Left lobe of liver (tissue), 2 donors: ENCODE measurements around the gene CCDC110. TPM values are rescaled to one million over a fixed set of nuclear protein-coding genes. Genes with fewer than 3 reads are reported as not detected.
"Not testable (repeated sequence)": the region's sequence is repeated elsewhere in the genome, so short reads cannot be mapped to it uniquely, and the experiment has no call there.

ENCODE experiments used
- ATAC-seq: fragments of 200-7000 bp; cut with Tn5 transposase; one replicate; pipeline ENCODE4 v1.9.1; 2020; ENCODE audit warnings: mild to moderate bottlenecking, moderate library complexity
- DNase-seq: peaks from one replicate; pipeline ENCODE4 v3.0.0-alpha.2; 2020; ENCODE audit warnings: low spot score
- total RNA-seq: library from RNA; stranded (reverse); gene quantifications from one replicate; pipeline ENCODE4 v1.2.1, GENCODE V29; 2021
- donor health status: DM: no; HTN: no; CAD: no; lungs with moderate emphysema.
- donor health status: DM: no; HTN: yes; CAD: no.

The CCDC110 gene
- 0.30 TPM for total RNA-seq

GRCh38 chr4:185471235-185472102 lies at the start of gene CCDC110:
Gene CCDC110 (minus strand): TSS chr4:185471733. CDS start chr4:185471683, 50 bp downstream.
- ATAC-seq (peak; percentile 95), DNase-seq (peak; percentile 91)

- ATAC-seq (no peak), DNase-seq (no peak)
Observed at GRCh38 chr4:185520119-185520518, 48.6 kb upstream of the CCDC110 start.

- DNase-seq: no peak
- ATAC-seq: no peak
Observed at GRCh38 chr4:185518494-185518893, 47.0 kb upstream of the CCDC110 start.

GRCh38 chr4:185518069-185518468 lies 46.5 kb upstream of the CCDC110 start:
- no peak for DNase-seq

DNA sequence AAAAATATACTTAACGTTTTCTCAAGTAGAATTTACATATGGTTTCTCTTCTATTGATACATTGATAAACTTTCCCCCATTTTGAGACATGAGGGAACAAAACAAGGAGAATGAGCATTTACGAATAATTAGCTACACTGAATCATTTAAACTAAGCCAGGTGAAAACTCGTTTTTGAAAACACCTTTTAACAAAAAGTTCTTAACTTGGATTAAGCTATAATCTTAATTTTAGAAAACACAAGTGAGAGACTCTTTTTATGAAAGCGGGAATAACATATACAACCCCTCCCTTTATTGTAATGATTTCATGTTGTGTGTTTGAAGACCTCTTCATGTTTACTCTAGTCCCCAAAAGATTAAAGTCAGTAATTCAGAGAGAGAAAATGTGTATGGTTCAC lies 43.7 kb upstream of the CCDC110 start:
- no peak for ATAC-seq

More at GRCh38 chr4:185518069-185518468, 46.5 kb upstream of the CCDC110 start:
- ATAC-seq: no peak

DNA sequence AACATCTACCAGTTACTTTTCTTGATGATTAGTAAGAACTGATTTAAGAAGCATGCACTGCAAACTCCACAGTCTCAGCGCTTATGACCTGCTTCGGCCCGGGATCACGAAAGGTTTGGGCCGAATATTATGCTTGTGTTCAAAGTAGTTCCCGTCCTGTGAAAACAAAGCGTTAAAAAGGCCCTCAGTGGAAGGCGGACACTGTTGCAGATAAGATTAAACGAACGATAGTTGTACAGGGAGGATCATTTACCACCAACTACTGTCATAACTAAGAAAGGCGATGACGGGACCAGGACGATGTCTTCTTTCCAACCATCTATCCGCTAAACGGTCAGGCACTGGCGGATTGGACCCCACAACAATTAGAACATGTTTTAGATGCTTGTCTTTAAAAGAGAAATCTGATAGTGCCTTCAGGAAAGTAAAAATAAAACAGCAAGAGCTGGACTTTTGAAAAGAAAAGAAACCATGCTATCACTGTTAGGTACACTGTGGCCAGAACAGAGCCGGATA lies 42.7 kb upstream of the CCDC110 start:
- no peak for DNase-seq
- peak; percentile 43 for ATAC-seq

More for the DNA sequence above, 43.7 kb upstream of the CCDC110 start:
- no peak for DNase-seq

DNA sequence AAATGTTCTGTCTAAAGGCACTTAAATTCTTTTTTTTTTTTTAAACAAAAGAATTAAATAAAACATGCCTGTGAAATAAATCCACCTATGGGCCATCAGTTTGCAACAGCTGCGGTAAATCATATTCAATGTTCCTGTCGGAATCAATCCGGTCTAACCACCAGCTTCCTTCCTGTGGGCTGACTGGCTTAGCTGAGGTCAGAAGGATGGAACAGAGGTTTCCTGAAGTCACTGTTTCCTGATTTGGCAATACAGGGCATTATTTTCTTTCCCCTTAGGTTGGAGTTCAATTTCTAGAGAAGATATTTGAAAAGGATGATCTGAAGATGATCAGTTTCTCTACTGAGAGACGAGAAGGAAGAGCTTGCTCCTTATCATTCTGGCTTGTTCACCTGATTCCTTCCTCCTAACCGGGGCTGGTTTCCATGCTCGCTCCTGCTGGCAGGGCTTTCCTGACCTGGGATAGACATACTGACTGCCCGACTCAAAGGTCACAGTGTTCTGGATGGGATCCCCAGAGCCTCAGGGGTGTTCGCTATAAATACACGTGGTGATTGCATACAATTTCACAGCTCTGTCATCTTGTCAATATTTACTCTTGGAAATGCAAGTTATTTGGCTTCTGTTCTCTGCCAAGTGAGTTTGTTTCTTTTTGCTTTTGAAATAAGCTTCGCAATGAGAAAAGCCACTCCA lies 42.1 kb upstream of the CCDC110 start:
- ATAC-seq (peak; percentile 98), DNase-seq (peak; percentile 89)

- DNase-seq (no peak), ATAC-seq (no peak)
Observed at GRCh38 chr4:185512516-185512915, 41.0 kb upstream of the CCDC110 start.

GRCh38 chr4:185511243-185511642 lies 39.7 kb upstream of the CCDC110 start:
- DNase-seq, ATAC-seq: not testable (repeated sequence)

DNA sequence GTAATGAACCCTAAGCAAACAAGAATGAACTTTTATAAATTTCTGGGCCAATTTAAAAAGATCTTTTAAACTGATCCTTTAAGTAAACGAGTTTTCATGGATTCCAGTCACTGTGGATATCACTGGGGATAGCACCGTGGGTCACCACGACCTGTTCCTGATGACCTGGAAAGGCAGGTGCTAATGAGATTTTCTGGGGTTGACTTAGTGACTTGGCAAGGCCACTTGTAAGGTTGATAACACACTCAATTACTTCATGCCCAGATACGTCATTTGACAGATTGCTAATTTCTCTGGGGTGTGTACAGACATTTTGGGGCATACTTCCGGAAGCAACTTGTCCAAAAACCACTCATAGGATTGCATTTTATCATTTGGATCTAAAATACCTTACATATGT lies 39.3 kb upstream of the CCDC110 start:
- no peak for ATAC-seq
- no peak for DNase-seq

GRCh38 chr4:185508181-185508580 lies 36.6 kb upstream of the CCDC110 start:
- ATAC-seq (peak; percentile 62), DNase-seq (peak; percentile 56)

DNA sequence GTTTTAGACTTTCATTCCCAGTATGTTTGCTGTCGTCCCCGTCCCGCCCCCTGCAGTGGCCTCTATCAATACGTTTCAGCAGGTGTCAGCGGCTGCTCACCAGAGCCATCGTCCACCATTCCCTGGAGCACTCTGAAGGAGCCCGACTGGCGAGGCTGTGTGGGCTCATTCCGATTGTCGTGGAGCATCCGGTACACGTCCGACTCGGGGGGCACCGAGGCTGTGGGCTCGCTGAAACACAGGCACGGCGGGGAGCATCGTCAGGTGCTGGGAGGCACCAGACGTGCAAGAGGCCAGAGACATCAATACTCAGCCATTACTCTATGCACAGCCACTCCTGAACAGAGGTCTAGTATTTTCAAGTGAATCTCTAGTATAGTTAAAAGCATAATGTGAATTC lies 34.9 kb upstream of the CCDC110 start:
- DNase-seq: no peak
- ATAC-seq: no peak

DNA sequence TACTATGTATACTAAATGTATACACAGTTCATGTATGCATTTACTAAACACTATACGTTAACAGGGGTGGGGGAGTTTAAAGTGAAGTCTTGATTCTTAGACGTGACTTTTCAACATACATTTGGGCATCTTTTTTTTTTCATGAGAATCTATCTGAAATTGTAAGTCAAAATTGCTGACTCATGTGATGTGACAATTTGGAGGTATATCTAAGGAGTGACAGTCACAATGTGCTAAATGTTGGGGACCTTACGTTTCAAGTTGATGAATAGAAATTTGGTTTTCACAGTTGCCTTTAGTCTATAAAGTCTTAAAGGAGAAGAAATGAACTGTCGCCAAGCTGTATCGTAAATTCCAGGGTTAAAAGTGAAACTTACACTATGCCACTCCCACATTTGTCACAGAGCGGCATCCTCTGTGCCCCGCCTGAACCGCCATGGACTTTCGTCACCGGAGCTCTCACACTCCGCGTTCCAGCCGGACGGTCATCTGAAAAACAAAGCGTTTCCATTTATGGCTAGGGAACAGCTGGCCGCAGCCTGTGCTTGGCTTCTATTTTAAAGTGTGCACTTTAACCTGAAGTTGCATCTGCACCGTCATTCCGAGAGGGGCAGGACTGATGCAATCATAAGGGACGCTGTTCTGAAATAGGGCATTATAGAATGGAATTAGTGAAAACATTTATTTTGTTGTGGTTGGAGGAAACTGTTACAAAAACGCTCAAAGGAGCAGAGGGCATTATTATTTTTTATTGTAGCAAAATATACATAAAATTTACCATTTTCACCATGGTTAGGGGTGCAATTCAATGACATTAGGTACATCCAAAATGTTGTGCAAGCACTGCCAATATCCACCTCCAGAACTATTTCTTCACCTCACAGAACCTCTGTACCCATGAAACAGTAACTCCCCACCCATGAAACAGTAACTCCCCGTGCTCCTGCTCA lies 32.8 kb upstream of the CCDC110 start:
- ATAC-seq: peak; percentile 81
- DNase-seq: peak; percentile 94

- DNase-seq (no peak), ATAC-seq (no peak)
Observed at GRCh38 chr4:185502386-185502785, 30.9 kb upstream of the CCDC110 start.

- DNase-seq: peak; percentile 71
- ATAC-seq: peak; percentile 56
Observed at GRCh38 chr4:185500576-185500975, 29.0 kb upstream of the CCDC110 start.

DNA sequence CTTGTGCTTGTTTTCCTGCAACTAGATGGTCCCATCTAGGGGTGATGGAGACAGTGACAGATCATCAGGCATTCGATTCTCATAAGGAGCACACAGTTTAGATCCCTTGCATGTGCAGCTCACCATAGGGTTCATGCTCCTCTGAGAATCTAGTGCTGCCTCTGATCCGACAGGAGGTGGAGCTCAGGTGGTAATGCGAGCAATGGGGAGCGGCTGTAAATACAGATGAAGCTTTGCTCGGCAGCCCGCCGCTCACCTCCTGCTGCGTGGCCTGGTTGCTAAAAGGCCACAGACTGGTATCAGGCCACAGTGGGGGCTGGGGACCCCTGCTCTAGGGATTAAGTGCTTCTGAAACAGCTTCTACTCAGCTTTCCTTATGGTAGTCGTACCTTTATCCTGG lies 28.5 kb upstream of the CCDC110 start:
- no peak for ATAC-seq
- DNase-seq: no peak

- ATAC-seq (no peak), DNase-seq (no peak)
Observed at GRCh38 chr4:185488650-185489049, 17.1 kb upstream of the CCDC110 start.

DNA sequence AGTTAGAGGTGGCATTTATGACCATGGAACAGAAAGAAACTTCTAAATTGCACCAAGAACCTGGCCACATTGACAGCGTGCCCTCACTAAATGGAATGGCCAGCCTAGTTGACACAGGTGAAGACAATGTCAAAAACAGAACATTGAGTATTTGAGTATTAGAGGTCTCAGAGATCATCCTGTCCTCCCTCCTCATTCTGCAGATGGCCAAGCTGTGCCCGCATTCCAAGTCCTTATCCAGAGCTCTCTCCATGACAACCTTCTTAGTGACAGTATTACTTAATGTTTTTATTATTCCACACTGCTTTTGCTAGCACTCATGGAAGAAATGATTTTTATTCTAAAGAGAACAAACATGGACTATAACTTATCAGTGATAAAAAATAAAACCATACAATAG lies 9.9 kb upstream of the CCDC110 start:
- no peak for DNase-seq
- ATAC-seq: no peak

DNA sequence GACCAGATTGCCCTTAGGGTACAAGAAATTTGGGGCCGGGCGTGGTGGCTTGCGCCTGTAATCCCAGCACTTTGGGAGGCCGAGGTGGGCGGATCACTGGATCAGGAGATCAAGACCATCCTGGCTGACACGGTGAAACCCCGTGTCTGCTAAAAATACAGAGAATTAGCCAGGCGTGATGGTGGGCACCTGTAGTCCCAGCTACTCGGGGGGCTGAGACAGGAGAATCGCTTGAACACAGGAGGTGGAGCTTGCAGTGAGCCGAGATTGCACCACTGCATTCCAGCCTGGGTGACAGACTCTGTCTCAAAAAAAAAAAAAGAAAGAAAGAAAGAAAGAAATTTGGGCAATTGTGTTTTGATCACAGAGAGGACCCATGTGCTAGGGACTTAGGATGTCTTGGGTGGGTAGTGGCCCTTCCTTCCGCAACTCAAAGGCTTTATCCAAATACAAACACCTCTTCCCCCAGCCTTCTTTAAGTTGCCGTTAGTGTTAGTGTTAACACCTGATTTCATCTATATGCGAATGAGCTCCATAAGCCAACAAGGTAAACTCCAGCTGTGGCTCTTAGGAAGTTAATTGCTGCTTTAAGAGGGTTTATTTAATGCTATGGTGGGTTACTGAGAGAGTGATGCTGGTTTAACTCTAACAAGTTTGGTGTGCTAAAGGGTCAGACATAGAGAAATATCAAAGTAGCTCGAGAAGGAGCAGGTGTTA lies 8.6 kb upstream of the CCDC110 start:
- DNase-seq: no peak
- ATAC-seq: no peak

GRCh38 chr4:185479507-185479971 lies 8.0 kb upstream of the CCDC110 start:
- DNase-seq (no peak), ATAC-seq (no peak)
